ENCODE data around the gene SIX5.

DNA sequence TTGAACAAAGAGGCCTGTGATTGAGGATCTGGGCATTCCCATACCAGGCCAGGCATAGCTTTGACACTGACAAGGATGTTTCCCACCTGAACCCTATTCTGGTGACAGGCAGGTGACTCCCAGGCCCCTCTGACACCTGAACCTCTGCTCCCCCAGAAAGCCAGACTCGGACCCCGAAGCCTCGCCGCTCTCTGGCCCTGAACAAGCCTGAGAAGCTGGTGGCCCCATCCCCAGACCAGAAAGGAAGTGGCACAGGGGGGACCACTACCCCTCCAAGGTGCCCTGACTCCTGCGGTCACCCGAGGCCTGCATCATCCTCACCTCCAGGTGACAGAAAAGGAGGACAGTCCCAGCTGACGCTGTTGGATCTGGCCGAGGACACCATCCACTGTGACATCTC is 14.7 kb downstream of the SIX5 start:
- TF ChIP-seq, protein P1, sequence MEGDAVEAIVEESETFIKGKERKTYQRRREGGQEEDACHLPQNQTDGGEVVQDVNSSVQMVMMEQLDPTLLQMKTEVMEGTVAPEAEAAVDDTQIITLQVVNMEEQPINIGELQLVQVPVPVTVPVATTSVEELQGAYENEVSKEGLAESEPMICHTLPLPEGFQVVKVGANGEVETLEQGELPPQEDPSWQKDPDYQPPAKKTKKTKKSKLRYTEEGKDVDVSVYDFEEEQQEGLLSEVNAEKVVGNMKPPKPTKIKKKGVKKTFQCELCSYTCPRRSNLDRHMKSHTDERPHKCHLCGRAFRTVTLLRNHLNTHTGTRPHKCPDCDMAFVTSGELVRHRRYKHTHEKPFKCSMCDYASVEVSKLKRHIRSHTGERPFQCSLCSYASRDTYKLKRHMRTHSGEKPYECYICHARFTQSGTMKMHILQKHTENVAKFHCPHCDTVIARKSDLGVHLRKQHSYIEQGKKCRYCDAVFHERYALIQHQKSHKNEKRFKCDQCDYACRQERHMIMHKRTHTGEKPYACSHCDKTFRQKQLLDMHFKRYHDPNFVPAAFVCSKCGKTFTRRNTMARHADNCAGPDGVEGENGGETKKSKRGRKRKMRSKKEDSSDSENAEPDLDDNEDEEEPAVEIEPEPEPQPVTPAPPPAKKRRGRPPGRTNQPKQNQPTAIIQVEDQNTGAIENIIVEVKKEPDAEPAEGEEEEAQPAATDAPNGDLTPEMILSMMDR (IDR thresholded peaks at IDR 0.05) = no peak
- no peak for TF ChIP-seq POLR2A (IDR thresholded peaks at IDR 0.05)

Measured in suprapubic skin (tissue), 3 donors.